Inflammatory macrophage treated with lipopolysaccharide for 1 hour (primary cell): ENCODE results near the gene HSPA1A.

ENCODE experiments used
- DNase-seq, 2 donors: peaks; one replicate each; pipeline ENCODE4 v3.0.0-alpha.2; 2020 to 2022

Gene HSPA1A

GRCh38 chr6:31865205-31866118 lies 50.1 kb downstream of the HSPA1A start:
- DNase-seq: no peak
